ENCODE results near the gene PCDHB7.
A peak's percentile ranks its signal among the peaks of the same experiment; 100 is the strongest.
"Not testable (repeated sequence)": the region's sequence is repeated elsewhere in the genome, so short reads cannot be mapped to it uniquely, and the experiment has no call there.

The PCDHB7 gene

GRCh38 chr5:141182248-141182647, 9.8 kb downstream of the PCDHB7 start, which contains the start of gene PCDHB16:
TSS of gene PCDHB16 (plus strand) at chr5:141182387. CDS start at chr5:141182560, 173 bp downstream.
- DNase-seq: no peak

GRCh38 chr5:141184117-141184855, 11.8 kb downstream of the PCDHB7 start:
- not testable (repeated sequence) for DNase-seq

- peak; percentile 25 for DNase-seq
Observed at GRCh38 chr5:141186897-141187512, 14.6 kb downstream of the PCDHB7 start, which contains the start of gene PCDHB9. TSS of gene PCDHB9 (plus strand) at chr5:141187161. CDS start at chr5:141187319, 158 bp downstream.

- not testable (repeated sequence) for DNase-seq
Observed at GRCh38 chr5:141188682-141189081, 16.2 kb downstream of the PCDHB7 start.

- DNase-seq: not testable (repeated sequence)
Observed at GRCh38 chr5:141189131-141189530, 16.7 kb downstream of the PCDHB7 start.

- DNase-seq: peak; percentile 8
Observed at GRCh38 chr5:141192110-141192725, 19.8 kb downstream of the PCDHB7 start, which contains the start of gene PCDHB10. TSS of gene PCDHB10 (plus strand) at chr5:141192353. CDS start at chr5:141192553, 200 bp downstream.

- DNase-seq: not testable (repeated sequence)
Observed at GRCh38 chr5:141194332-141194731, 21.9 kb downstream of the PCDHB7 start.

GRCh38 chr5:141196363-141196762, 23.9 kb downstream of the PCDHB7 start:
- no peak for DNase-seq

- DNase-seq: no peak
Observed at GRCh38 chr5:141199359-141200235, 27.2 kb downstream of the PCDHB7 start, which contains the start of gene PCDHB11. TSS of gene PCDHB11 (plus strand) at chr5:141199627. CDS start at chr5:141199775, 148 bp downstream.

- DNase-seq: not testable (repeated sequence)
Observed at GRCh38 chr5:141201126-141201525, 28.7 kb downstream of the PCDHB7 start.

- not testable (repeated sequence) for DNase-seq
Observed at GRCh38 chr5:141201646-141202045, 29.2 kb downstream of the PCDHB7 start.

- no peak for DNase-seq
Observed at GRCh38 chr5:141208478-141208877, 36.0 kb downstream of the PCDHB7 start, which contains the start of gene PCDHB12. TSS of gene PCDHB12 (plus strand) at chr5:141208719. CDS start at chr5:141208908, 189 bp downstream.

- not testable (repeated sequence) for DNase-seq
Observed at GRCh38 chr5:141210281-141210680, 37.8 kb downstream of the PCDHB7 start.

GRCh38 chr5:141210849-141211248, 38.4 kb downstream of the PCDHB7 start:
- DNase-seq: not testable (repeated sequence)

GRCh38 chr5:141213656-141214339, 41.4 kb downstream of the PCDHB7 start, which contains the start of gene PCDHB13:
TSS of gene PCDHB13 (plus strand) at chr5:141213919. CDS start at chr5:141214124, 205 bp downstream.
- DNase-seq: peak; percentile 5

GRCh38 chr5:141214583-141214982, 42.1 kb downstream of the PCDHB7 start:
- not testable (repeated sequence) for DNase-seq

GRCh38 chr5:141215504-141215903, 43.1 kb downstream of the PCDHB7 start:
- DNase-seq: not testable (repeated sequence)

- not testable (repeated sequence) for DNase-seq
Observed at GRCh38 chr5:141216035-141216434, 43.6 kb downstream of the PCDHB7 start.

- DNase-seq: no peak
Observed at GRCh38 chr5:141223112-141223783, 50.8 kb downstream of the PCDHB7 start, which contains the start of gene PCDHB14. TSS of gene PCDHB14 (plus strand) at chr5:141223343. CDS start at chr5:141223506, 163 bp downstream.

GRCh38 chr5:141224844-141225243, 52.4 kb downstream of the PCDHB7 start:
- not testable (repeated sequence) for DNase-seq

- not testable (repeated sequence) for DNase-seq
Observed at GRCh38 chr5:141225421-141225820, 53.0 kb downstream of the PCDHB7 start.
